GM12878 (cell line): ENCODE measurements around the gene MTIF2.

Source experiments
- CREM ChIP-seq: IDR thresholded peaks from 2 replicates; pipeline ENCODE4 v1.6.1; 2014; ENCODE audit warnings: antibody characterized with exemption, low read depth
- EGR1 ChIP-seq, 2 experiments: IDR thresholded peaks; 1 replicate in 1 of 2; 2 replicates in 1 of 2; pipeline ENCODE4 v1.6.1; 2011 to 2012; ENCODE audit warnings: low read depth in 2 of 2, low read length in 2 of 2, borderline replicate concordance in 1 of 2, mild to moderate bottlenecking in 1 of 2, moderate library complexity in 1 of 2
- MTA3 ChIP-seq: IDR thresholded peaks from 2 replicates; pipeline ENCODE4 v1.6.1; 2012; ENCODE audit warnings: low read length, inconsistent platforms, borderline replicate concordance
- MXI1 ChIP-seq: fragments of 150-350 bp; IDR thresholded peaks from 2 replicates; pipeline ENCODE4 v1.6.1; 2011; ENCODE audit warnings: low read depth, mild to moderate bottlenecking, inconsistent platforms, low read length, improper control_type of control experiment
- POLR2A ChIP-seq: IDR thresholded peaks from 2 replicates; pipeline ENCODE4 v1.6.1; 2011; ENCODE audit warnings: low read depth, mild to moderate bottlenecking, low read length
- SMC3 ChIP-seq: IDR thresholded peaks from 2 replicates; pipeline ENCODE4 v1.6.1; 2011; ENCODE audit warnings: low read length, improper control_type of control experiment, borderline replicate concordance
- TARDBP ChIP-seq: IDR thresholded peaks from 2 replicates; pipeline ENCODE4 v1.6.1; 2016; ENCODE audit warnings: borderline replicate concordance
- YBX1 ChIP-seq: fragments of 450-650 bp; IDR thresholded peaks from 2 replicates; pipeline ENCODE4 v1.6.1; 2016; ENCODE audit warnings: antibody characterized with exemption
- TF ChIP-seq, protein P1 (sequence below): fragments of 450-650 bp; formaldehyde crosslinking; IDR thresholded peaks from 2 replicates; pipeline ENCODE4 v1.4.0; 2020; ENCODE audit warnings: mild to moderate bottlenecking, moderate library complexity
- TF ChIP-seq, protein P2 (sequence below), 3 experiments: IDR thresholded peaks in 2 of 3; conservative IDR thresholded peaks in 1 of 3; 2 replicates each; pipeline ENCODE4 v1.5.1; 2011; ENCODE audit warnings: low read depth in 3 of 3, low read length in 3 of 3, mild to moderate bottlenecking in 3 of 3, control low read depth in 2 of 3, moderate library complexity in 2 of 3, inconsistent platforms in 1 of 3, mixed read lengths in 1 of 3; ENCODE audit not compliant: control insufficient read depth in 2 of 3, insufficient read depth in 1 of 3; ENCODE audit errors: extremely low read depth in 1 of 3

DNA sequence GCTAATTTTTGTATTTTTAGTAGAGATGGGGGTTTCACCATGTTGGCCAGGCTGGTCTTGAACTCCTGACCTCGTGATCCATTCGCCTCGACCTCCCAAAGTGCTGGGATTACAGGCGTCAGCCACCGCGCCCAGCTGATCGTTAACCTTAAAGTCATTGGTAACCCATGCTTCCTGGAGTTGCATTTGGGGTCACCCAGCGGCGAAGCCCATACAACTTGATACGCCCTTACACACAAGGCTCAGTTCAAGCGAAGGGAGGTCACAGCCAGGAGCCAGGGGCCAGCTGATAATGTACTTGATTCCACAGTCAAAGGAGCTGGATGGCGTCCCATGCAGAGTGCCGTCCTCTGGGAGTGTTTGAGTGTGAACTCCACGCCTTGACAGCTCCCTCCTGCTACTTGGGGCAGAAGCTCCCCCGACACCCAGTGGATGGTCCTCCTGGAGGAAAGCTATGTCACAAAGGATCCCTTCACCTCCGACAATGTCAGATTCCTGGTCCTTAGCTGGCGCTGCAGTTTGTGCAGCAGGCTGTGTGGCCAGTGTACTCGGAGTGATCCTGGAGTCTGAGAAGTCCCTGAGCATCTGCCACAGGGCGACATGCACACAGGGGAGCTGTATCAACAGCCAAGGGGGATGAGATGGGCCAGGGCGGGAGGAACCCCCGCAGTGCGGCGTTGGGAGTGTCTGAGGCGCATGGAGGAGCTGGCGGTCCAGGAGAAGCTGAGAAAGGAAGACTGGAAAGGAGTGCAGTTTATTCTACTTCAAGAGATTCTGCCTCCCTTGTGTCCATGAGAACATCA is 44.9 kb downstream of the MTIF2 start:
- no peak for TF ChIP-seq YBX1
- no peak for TF ChIP-seq TARDBP
- no peak for TF ChIP-seq MXI1
- TF ChIP-seq, protein P1, sequence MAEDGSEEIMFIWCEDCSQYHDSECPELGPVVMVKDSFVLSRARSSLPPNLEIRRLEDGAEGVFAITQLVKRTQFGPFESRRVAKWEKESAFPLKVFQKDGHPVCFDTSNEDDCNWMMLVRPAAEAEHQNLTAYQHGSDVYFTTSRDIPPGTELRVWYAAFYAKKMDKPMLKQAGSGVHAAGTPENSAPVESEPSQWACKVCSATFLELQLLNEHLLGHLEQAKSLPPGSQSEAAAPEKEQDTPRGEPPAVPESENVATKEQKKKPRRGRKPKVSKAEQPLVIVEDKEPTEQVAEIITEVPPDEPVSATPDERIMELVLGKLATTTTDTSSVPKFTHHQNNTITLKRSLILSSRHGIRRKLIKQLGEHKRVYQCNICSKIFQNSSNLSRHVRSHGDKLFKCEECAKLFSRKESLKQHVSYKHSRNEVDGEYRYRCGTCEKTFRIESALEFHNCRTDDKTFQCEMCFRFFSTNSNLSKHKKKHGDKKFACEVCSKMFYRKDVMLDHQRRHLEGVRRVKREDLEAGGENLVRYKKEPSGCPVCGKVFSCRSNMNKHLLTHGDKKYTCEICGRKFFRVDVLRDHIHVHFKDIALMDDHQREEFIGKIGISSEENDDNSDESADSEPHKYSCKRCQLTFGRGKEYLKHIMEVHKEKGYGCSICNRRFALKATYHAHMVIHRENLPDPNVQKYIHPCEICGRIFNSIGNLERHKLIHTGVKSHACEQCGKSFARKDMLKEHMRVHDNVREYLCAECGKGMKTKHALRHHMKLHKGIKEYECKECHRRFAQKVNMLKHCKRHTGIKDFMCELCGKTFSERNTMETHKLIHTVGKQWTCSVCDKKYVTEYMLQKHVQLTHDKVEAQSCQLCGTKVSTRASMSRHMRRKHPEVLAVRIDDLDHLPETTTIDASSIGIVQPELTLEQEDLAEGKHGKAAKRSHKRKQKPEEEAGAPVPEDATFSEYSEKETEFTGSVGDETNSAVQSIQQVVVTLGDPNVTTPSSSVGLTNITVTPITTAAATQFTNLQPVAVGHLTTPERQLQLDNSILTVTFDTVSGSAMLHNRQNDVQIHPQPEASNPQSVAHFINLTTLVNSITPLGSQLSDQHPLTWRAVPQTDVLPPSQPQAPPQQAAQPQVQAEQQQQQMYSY (CRISPR knock-in tag) = no peak
- TF ChIP-seq, protein P2, sequence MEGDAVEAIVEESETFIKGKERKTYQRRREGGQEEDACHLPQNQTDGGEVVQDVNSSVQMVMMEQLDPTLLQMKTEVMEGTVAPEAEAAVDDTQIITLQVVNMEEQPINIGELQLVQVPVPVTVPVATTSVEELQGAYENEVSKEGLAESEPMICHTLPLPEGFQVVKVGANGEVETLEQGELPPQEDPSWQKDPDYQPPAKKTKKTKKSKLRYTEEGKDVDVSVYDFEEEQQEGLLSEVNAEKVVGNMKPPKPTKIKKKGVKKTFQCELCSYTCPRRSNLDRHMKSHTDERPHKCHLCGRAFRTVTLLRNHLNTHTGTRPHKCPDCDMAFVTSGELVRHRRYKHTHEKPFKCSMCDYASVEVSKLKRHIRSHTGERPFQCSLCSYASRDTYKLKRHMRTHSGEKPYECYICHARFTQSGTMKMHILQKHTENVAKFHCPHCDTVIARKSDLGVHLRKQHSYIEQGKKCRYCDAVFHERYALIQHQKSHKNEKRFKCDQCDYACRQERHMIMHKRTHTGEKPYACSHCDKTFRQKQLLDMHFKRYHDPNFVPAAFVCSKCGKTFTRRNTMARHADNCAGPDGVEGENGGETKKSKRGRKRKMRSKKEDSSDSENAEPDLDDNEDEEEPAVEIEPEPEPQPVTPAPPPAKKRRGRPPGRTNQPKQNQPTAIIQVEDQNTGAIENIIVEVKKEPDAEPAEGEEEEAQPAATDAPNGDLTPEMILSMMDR (IDR thresholded peaks at IDR 0.05 in 2 of 3, conservative IDR thresholded peaks at IDR 0.05 in 1 of 3; ENCODE audit: control insufficient read depth in 2 of 3, extremely low read depth in 1 of 3, insufficient read depth in 1 of 3, low read depth in 3 of 3, low read length in 3 of 3) = no peak
- TF ChIP-seq CREM = no peak
- no peak for TF ChIP-seq EGR1 (IDR thresholded peaks at IDR 0.05; ENCODE audit: borderline replicate concordance in 1 of 2, low read depth in 2 of 2, low read length in 2 of 2)
- TF ChIP-seq SMC3 = no peak
- TF ChIP-seq MTA3 = no peak
- TF ChIP-seq POLR2A = no peak
